ENCODE results near the gene ATXN3. TPM values are rescaled to one million over a fixed set of nuclear protein-coding genes. Genes with fewer than 3 reads are reported as not detected.

The ATXN3 gene
- total RNA-seq, 1 donor from 2014 or later = 34.2 TPM

DNA sequence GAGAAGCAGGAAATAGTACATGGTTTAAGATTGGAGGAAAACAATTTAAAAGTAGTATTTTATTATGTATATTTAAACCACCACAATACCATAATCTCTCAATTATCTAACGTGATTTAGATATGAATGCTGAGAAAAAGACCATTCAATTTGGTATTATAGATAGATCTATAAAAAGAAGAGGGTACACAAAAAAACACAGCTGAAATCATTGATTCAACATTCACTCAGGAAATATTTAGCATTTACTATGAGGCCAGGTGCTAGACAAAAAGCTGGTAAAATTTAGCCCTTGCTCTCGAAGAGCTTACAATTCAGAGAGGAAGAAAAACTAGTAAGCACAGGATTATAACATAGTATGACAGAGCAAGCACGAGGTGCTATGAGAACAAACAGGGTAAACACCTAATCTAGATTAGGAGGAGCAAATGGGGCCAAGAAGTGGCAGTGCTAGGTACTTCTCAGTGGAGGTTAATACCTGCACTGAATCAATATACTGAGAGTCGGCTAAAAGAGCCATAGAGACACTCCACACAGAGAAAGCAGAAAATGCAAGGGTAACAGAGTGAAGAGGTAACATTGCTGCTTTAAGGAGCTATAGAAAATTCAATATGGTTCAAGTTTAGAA lies 94.1 kb downstream of the ATXN3 start:
- H3K4me3 ChIP-seq (ENCODE audit: low read depth, low read length) = no peak overlapping the region
- TF ChIP-seq, protein P1, sequence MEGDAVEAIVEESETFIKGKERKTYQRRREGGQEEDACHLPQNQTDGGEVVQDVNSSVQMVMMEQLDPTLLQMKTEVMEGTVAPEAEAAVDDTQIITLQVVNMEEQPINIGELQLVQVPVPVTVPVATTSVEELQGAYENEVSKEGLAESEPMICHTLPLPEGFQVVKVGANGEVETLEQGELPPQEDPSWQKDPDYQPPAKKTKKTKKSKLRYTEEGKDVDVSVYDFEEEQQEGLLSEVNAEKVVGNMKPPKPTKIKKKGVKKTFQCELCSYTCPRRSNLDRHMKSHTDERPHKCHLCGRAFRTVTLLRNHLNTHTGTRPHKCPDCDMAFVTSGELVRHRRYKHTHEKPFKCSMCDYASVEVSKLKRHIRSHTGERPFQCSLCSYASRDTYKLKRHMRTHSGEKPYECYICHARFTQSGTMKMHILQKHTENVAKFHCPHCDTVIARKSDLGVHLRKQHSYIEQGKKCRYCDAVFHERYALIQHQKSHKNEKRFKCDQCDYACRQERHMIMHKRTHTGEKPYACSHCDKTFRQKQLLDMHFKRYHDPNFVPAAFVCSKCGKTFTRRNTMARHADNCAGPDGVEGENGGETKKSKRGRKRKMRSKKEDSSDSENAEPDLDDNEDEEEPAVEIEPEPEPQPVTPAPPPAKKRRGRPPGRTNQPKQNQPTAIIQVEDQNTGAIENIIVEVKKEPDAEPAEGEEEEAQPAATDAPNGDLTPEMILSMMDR (IDR thresholded peaks at IDR 0.05; ENCODE audit: insufficient read depth, low read length, severe bottlenecking) = no peak
- H3K36me3 ChIP-seq (ENCODE audit: control insufficient read depth, insufficient read depth, low read length) = peaks cover 7% of the 10 kb centered on the region
- H3K27me3 ChIP-seq (ENCODE audit: control insufficient read depth, insufficient read depth, low read length) = no peaks in the 10 kb centered on the region
- DNase-seq (ENCODE audit: low read depth) = no peak
- no peak for FAIRE-seq

DNA sequence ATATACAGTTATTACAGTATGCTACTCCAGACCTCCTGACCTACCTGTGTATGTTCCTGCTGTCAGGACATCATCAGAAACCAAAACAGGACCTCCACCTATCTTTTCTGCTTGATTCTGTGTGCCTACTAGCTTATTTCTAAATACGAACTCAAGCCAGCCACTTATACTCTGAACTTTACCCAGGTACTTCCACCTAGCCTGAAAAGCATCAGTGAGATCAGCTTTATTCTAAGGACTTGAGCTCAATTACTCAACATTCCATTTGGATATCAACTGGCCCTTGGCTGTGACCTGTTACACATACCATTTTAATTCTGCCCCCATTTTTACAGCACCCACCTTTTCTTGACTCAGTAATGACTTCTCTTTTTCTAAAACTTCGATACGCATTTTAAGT lies 95.7 kb downstream of the ATXN3 start:
- TF ChIP-seq, protein P1 (IDR thresholded peaks at IDR 0.05; ENCODE audit: insufficient read depth, low read length, severe bottlenecking) = no peak
- no peaks in the 10 kb centered on the region for H3K27me3 ChIP-seq (ENCODE audit: control insufficient read depth, insufficient read depth, low read length)
- no peak overlapping the region for H3K4me3 ChIP-seq (ENCODE audit: low read depth, low read length)
- no peak for FAIRE-seq
- DNase-seq (ENCODE audit: low read depth) = no peak
- peaks cover 4% of the 10 kb centered on the region for H3K36me3 ChIP-seq (ENCODE audit: control insufficient read depth, insufficient read depth, low read length)

DNA sequence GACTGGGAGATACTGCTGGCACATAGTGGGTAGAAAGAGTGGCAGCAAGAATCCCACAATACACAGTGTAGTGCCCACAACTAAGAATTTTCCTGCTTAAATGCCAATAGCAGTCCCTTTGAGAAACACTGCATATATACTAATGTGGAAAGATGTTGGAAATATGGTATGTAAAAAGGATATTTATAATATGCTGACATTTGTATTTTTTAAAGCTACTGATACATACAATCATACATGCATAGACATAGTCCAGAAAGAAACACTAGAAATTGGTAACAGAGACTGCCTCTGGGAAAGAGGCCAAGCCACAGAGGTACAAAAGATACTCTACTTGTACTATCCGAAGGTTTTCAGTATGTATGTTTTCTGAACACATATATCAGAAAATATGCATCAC lies 96.8 kb downstream of the ATXN3 start:
- Histone ChIP-seq H3K4me3 (ENCODE audit: low read depth, low read length) (no peak overlapping the region), H3K36me3 (ENCODE audit: control insufficient read depth, insufficient read depth, low read length) (peaks cover 4% of the 10 kb centered on the region), H3K27me3 (ENCODE audit: control insufficient read depth, insufficient read depth, low read length) (no peaks in the 10 kb centered on the region)
- FAIRE-seq = no peak
- TF ChIP-seq, protein P1 (IDR thresholded peaks at IDR 0.05; ENCODE audit: insufficient read depth, low read length, severe bottlenecking) = no peak
- no peak for DNase-seq (ENCODE audit: low read depth)

Other genes starting within 250 kb of the ATXN3 start
- 46.1 and 48.1 TPM in 2 replicates for gene TC2N, start 239.0 kb downstream of the ATXN3 start, total RNA-seq
- gene FBLN5, start 158.9 kb downstream of the ATXN3 start, total RNA-seq = under 0.01 and 0.26 TPM in 2 replicates
- gene TRIP11, start 66.5 kb downstream of the ATXN3 start, total RNA-seq = 13.2 and 23.8 TPM in 2 replicates
- gene NDUFB1, start 15.1 kb upstream of the ATXN3 start, total RNA-seq = 60.8 and 151 TPM in 2 replicates
- gene CPSF2, start 15.4 kb upstream of the ATXN3 start, total RNA-seq = 33.4 and 35.3 TPM in 2 replicates
- not detected in 2 replicates for gene SLC24A4, start 216.6 kb upstream of the ATXN3 start, total RNA-seq